HG03135 (cell line): ENCODE data around the gene ZFAND6.

Source experiments
- ATAC-seq: cut with Tn5 transposase; IDR thresholded peaks from one replicate; pipeline ENCODE4 v1.9.1; 2021; ENCODE audit warnings: mild to moderate bottlenecking, moderate library complexity; ENCODE audit not compliant: unreplicated experiment

Gene ZFAND6

GRCh38 chr15:80186066-80186465, 126.6 kb downstream of the ZFAND6 start:
- ATAC-seq: no peak

- no peak for ATAC-seq
Measured at GRCh38 chr15:80186597-80186996, 127.1 kb downstream of the ZFAND6 start.
